CD8-positive, alpha-beta memory T cell (primary cell): Measurements from ENCODE around the gene LAMC1. TPM values are rescaled to one million over a fixed set of nuclear protein-coding genes. Genes with fewer than 3 reads are reported as not detected.

Experiments used
- CTCF ChIA-PET: fragments of 350-600 bp; sonication (Branson Sonifier 250); formaldehyde crosslinking; loops from one replicate; lab custom pipeline; 2021; ENCODE audit warnings: antibody characterized with exemption; lab: Charles Lee
- POLR2A ChIA-PET: fragments of 350-600 bp; sonication (Branson Sonifier 250); formaldehyde crosslinking; loops from one replicate; lab custom pipeline; 2021; ENCODE audit warnings: antibody characterized with exemption; lab: Charles Lee
- DNase-seq, 5 donors: peaks; one replicate each; pipeline versions ENCODE4 v3.0.0 to v3.0.0-alpha.2; 2020 to 2022; ENCODE audit warnings: mixed read lengths in 1 of 5
- H3K27ac ChIP-seq: one replicate; pipeline ENCODE4 v1.7.0; 2013; ENCODE audit warnings: low read depth, mild to moderate bottlenecking, low read length, moderate library complexity
- H3K27me3 ChIP-seq: 2 replicates; pipeline ENCODE4 v1.7.0; 2013; ENCODE audit warnings: low read length, mild to moderate bottlenecking; ENCODE audit not compliant: insufficient read depth, poor library complexity, severe bottlenecking
- H3K36me3 ChIP-seq: 2 replicates; pipeline ENCODE4 v1.7.0; 2013; ENCODE audit warnings: mild to moderate bottlenecking, low read length, moderate library complexity; ENCODE audit not compliant: insufficient read depth
- H3K4me1 ChIP-seq: 2 replicates; pipeline ENCODE4 v1.7.0; 2013; ENCODE audit warnings: mild to moderate bottlenecking, low read length, moderate library complexity; ENCODE audit not compliant: insufficient read depth
- H3K4me3 ChIP-seq: 2 replicates; pipeline ENCODE4 v1.7.0; 2013; ENCODE audit warnings: mild to moderate bottlenecking, low read length
- H3K9me3 ChIP-seq: 2 replicates; pipeline ENCODE4 v1.7.0; 2013; ENCODE audit warnings: mild to moderate bottlenecking, low read length
- H3K27ac Mint-ChIP-seq, 8 donors: one replicate each; pipeline ENCODE4 v1.8.0; 2020 to 2021; ENCODE audit warnings: mixed read lengths in 8 of 8, mild to moderate bottlenecking in 6 of 8, inconsistent platforms in 3 of 8, moderate library complexity in 3 of 8
- H3K27me3 Mint-ChIP-seq, 2 donors: one replicate each; pipeline ENCODE4 v1.8.0; 2020 to 2021; ENCODE audit warnings: mixed read lengths in 2 of 2, mild to moderate bottlenecking in 1 of 2, moderate library complexity in 1 of 2
- H3K36me3 Mint-ChIP-seq, 3 donors: one replicate each; pipeline ENCODE4 v1.8.0; 2020 to 2021; ENCODE audit warnings: mixed read lengths in 3 of 3, inconsistent platforms in 1 of 3, mild to moderate bottlenecking in 1 of 3
- H3K4me1 Mint-ChIP-seq, 3 donors: one replicate each; pipeline ENCODE4 v1.8.0; 2020 to 2021; ENCODE audit warnings: mixed read lengths in 3 of 3, inconsistent platforms in 1 of 3, mild to moderate bottlenecking in 1 of 3
- H3K4me3 Mint-ChIP-seq, 7 donors: one replicate each; pipeline ENCODE4 v1.8.0; 2020 to 2021; ENCODE audit warnings: mixed read lengths in 7 of 7, mild to moderate bottlenecking in 6 of 7, moderate library complexity in 4 of 7, inconsistent platforms in 2 of 7
- H3K9me3 Mint-ChIP-seq, 5 donors: one replicate each; pipeline ENCODE4 v1.8.0; 2020 to 2022; ENCODE audit warnings: mixed read lengths in 5 of 5, mild to moderate bottlenecking in 3 of 5, moderate library complexity in 2 of 5, inconsistent platforms in 1 of 5
- polyA plus RNA-seq: library from polyadenylated mRNA; unstranded; fragments of 300-500 nt; fragmentation: Illumina TruSeq; gene quantifications from one replicate; pipeline ENCODE4 v1.2.3, GENCODE V29; 2021
- total RNA-seq, 2 experiments: library from RNA; stranded (reverse); gene quantifications; one replicate each; pipeline ENCODE4 v1.2.3, GENCODE V29; 2021

Gene LAMC1
- total RNA-seq = under 1 TPM; 0.33 to 0.58 TPM
- polyA plus RNA-seq = not detected

GRCh38 chr1:183023146-183023600 lies at the start of gene LAMC1:
Gene LAMC1 (plus strand): TSS chr1:183023420. CDS start chr1:183023717, 297 bp downstream.
- no peak within 1 kb of the TSS for H3K4me3 ChIP-seq
- no peak within 1 kb of the TSS for H3K27ac ChIP-seq
- H3K4me1 ChIP-seq = peaks cover 11% of the 10 kb centered on the region
- CTCF ChIA-PET = no interaction called here
- Mint-ChIP-seq H3K36me3 (no peaks in the 10 kb centered on the region), H3K4me3 (peak within 1 kb of the TSS; percentile 50 to 88 (median 78)), H3K4me1 (peaks cover 14 to 23% (median 16%) of the 10 kb centered on the region in 3 donors), H3K27ac (peak within 1 kb of the TSS in 1 of 8 donors; percentile 51), H3K27me3 (peaks cover 55 to 76% of the 10 kb centered on the region in 2 donors), H3K9me3 (peaks cover 0 to 5% (median 2%) of the 10 kb centered on the region in 5 donors)
- no peak for DNase-seq
- POLR2A ChIA-PET = no interaction called here
- no peaks in the 10 kb centered on the region for H3K9me3 ChIP-seq
- H3K36me3 ChIP-seq = no peaks in the 10 kb centered on the region
- H3K27me3 ChIP-seq = peaks cover 32% of the 10 kb centered on the region

GRCh38 chr1:182974506-182975191 lies 48.6 kb upstream of the LAMC1 start:
- no peak for DNase-seq
- H3K27me3 ChIP-seq = peaks cover 2% of the 10 kb centered on the region
- CTCF ChIA-PET = no interaction called here
- Mint-ChIP-seq H3K36me3 (no peaks in the 10 kb centered on the region), H3K9me3 (no peaks in the 10 kb centered on the region), H3K4me3 (no peak overlapping the region), H3K27me3 (peaks cover 2 to 7% of the 10 kb centered on the region in 2 donors), H3K4me1 (no peaks in the 10 kb centered on the region), H3K27ac (no peak overlapping the region)
- H3K4me3 ChIP-seq = no peak overlapping the region
- POLR2A ChIA-PET = no interaction called here
- H3K4me1 ChIP-seq = no peaks in the 10 kb centered on the region
- H3K27ac ChIP-seq = no peak overlapping the region
- H3K9me3 ChIP-seq = no peaks in the 10 kb centered on the region
- H3K36me3 ChIP-seq = no peaks in the 10 kb centered on the region

DNA sequence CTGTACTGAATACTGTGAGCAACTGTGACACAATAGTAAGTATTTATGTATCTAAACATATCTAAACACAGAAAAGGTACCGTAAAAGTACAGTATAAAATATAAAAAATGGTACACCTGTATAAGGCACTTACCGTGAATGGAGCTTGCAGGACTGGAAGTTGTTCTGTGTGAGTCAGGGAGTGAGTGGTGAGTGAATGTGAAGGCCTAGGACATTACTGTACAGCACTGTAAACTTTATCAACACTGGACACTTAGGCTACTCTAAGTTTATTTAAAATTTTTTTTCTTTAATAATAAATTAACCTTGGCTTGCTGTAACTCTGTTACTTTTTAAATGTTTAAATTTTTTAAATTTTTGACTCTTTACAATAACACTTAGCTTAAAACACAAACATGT lies 45.7 kb upstream of the LAMC1 start:
- H3K9me3 ChIP-seq = no peaks in the 10 kb centered on the region
- H3K9me3 Mint-ChIP-seq = peaks cover 0 to 4% (median 0%) of the 10 kb centered on the region in 5 donors
- H3K27me3 ChIP-seq = no peaks in the 10 kb centered on the region
- POLR2A ChIA-PET = no interaction called here
- no peak overlapping the region for H3K4me3 ChIP-seq
- H3K27me3 Mint-ChIP-seq = peaks cover 0 to 8% of the 10 kb centered on the region in 2 donors
- no peaks in the 10 kb centered on the region for H3K36me3 ChIP-seq
- H3K36me3 Mint-ChIP-seq = no peaks in the 10 kb centered on the region
- DNase-seq = no peak
- no peak overlapping the region for H3K27ac ChIP-seq
- CTCF ChIA-PET = no interaction called here
- no peak overlapping the region for H3K4me3 Mint-ChIP-seq
- H3K4me1 Mint-ChIP-seq = no peaks in the 10 kb centered on the region
- no peaks in the 10 kb centered on the region for H3K4me1 ChIP-seq
- H3K27ac Mint-ChIP-seq = no peak overlapping the region

DNA sequence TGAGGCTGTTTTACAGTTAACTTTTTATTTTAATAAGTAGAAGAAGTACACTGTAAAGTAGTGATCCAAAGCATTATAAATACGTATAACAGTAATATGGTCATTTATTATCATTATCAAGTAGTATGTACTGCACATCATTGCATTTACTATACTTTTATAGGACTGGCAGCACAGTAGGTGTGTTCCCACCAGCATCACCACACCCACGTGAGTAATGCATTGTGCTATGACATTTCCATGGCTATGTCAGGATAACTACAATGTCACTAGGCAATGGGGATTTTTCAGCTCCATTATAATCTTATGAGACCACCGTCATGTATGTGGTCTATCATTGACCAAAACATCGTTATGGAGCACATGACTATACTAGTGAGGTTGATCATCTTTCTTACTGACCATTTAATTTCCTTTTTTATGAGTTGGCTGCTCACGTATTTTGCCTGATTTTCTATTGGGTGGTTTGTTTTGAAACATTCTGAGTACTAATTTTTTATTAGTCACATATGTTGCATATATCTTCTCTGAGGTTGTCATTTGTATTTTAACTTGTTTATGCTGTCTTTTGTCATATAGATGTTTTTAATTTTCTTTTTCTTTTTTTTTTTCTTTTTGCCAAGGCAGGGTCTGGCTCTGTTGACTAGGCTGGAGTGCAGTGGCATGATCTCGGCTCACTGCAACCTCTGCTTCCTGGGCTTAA lies 44.9 kb upstream of the LAMC1 start:
- no peaks in the 10 kb centered on the region for H3K4me1 Mint-ChIP-seq
- no peak overlapping the region for H3K4me3 Mint-ChIP-seq
- Histone ChIP-seq H3K27me3 (no peaks in the 10 kb centered on the region), H3K27ac (no peak overlapping the region), H3K4me1 (no peaks in the 10 kb centered on the region), H3K9me3 (no peaks in the 10 kb centered on the region), H3K4me3 (no peak overlapping the region), H3K36me3 (no peaks in the 10 kb centered on the region)
- no peak overlapping the region for H3K27ac Mint-ChIP-seq
- ChIA-PET POLR2A (no interaction called here), CTCF (no interaction called here)
- no peaks in the 10 kb centered on the region for H3K36me3 Mint-ChIP-seq
- no peak for DNase-seq
- H3K9me3 Mint-ChIP-seq = peaks cover 0 to 4% (median 0%) of the 10 kb centered on the region in 5 donors
- H3K27me3 Mint-ChIP-seq = peaks cover 0 to 10% of the 10 kb centered on the region in 2 donors

DNA sequence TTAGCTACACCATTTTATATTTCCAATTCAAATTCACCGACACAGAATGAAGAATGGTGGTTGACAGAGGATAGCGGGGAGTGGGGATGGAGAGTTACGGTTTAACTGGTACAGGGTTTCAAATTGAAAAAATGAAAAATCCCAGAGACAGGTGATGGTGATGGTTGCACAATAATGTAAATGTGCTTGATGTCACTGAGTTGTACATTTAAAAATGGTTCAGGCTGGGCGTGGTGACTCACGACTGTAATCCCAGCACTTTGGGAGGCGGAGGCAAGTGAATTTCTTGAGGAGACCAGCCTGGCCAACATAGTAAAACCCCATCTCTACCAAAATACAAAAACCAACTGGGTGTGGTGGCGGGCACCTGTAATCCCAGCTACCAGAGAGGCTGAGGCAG lies 39.1 kb upstream of the LAMC1 start:
- no peaks in the 10 kb centered on the region for H3K36me3 ChIP-seq
- H3K36me3 Mint-ChIP-seq = no peaks in the 10 kb centered on the region

GRCh38 chr1:182984621-182985020 lies 38.6 kb upstream of the LAMC1 start:
- H3K27me3 Mint-ChIP-seq = peaks cover 6 to 28% of the 10 kb centered on the region in 2 donors
- peaks cover 0 to 4% (median 2%) of the 10 kb centered on the region in 5 donors for H3K9me3 Mint-ChIP-seq
- no peaks in the 10 kb centered on the region for H3K4me1 ChIP-seq
- H3K27ac Mint-ChIP-seq = no peak overlapping the region
- no peak overlapping the region for H3K4me3 Mint-ChIP-seq
- no peak for DNase-seq
- no peak overlapping the region for H3K4me3 ChIP-seq
- H3K27ac ChIP-seq = no peak overlapping the region
- H3K36me3 ChIP-seq = no peaks in the 10 kb centered on the region
- H3K4me1 Mint-ChIP-seq = no peaks in the 10 kb centered on the region
- no peaks in the 10 kb centered on the region for H3K36me3 Mint-ChIP-seq
- H3K27me3 ChIP-seq = no peaks in the 10 kb centered on the region
- ChIA-PET POLR2A (no interaction called here), CTCF (no interaction called here)
- no peaks in the 10 kb centered on the region for H3K9me3 ChIP-seq

More for the DNA sequence above, 39.1 kb upstream of the LAMC1 start:
- Histone ChIP-seq H3K4me1 (no peaks in the 10 kb centered on the region), H3K27me3 (no peaks in the 10 kb centered on the region), H3K9me3 (no peaks in the 10 kb centered on the region), H3K27ac (no peak overlapping the region), H3K4me3 (no peak overlapping the region)
- CTCF ChIA-PET = no interaction called here
- Mint-ChIP-seq H3K4me1 (no peaks in the 10 kb centered on the region), H3K27me3 (peaks cover 6 to 28% of the 10 kb centered on the region in 2 donors), H3K27ac (no peak overlapping the region), H3K4me3 (no peak overlapping the region), H3K9me3 (peaks cover 0 to 4% (median 2%) of the 10 kb centered on the region in 5 donors)
- no peak for DNase-seq
- POLR2A ChIA-PET = no interaction called here

DNA sequence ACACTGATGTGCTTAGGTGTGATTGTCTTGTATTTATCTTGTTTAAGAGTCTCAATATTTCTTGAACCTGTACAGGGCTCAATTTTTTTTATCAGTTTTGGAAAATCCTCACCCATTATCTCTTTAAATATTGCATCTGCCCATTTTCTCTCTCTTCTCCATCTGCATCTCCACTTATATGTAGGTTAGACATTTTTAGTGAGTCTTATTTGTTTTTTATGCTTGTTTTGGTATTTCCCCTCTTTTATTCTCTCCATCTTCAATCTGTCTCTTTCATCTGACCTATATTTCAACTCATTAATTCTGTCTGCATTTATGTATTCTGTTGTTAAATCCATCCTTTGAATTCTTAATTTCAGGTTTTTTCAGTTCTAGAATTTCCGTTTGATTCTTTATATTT lies 37.3 kb upstream of the LAMC1 start:
- Mint-ChIP-seq H3K4me3 (no peak overlapping the region), H3K27ac (no peak overlapping the region), H3K4me1 (no peaks in the 10 kb centered on the region), H3K9me3 (peaks cover 0 to 4% (median 2%) of the 10 kb centered on the region in 5 donors), H3K36me3 (no peaks in the 10 kb centered on the region), H3K27me3 (peaks cover 6 to 39% of the 10 kb centered on the region in 2 donors)
- ChIA-PET POLR2A (no interaction called here), CTCF (no interaction called here)
- Histone ChIP-seq H3K27me3 (no peaks in the 10 kb centered on the region), H3K9me3 (no peaks in the 10 kb centered on the region), H3K4me3 (no peak overlapping the region), H3K4me1 (no peaks in the 10 kb centered on the region), H3K27ac (no peak overlapping the region), H3K36me3 (no peaks in the 10 kb centered on the region)
- DNase-seq = no peak

- no peaks in the 10 kb centered on the region for H3K9me3 Mint-ChIP-seq
- H3K4me1 Mint-ChIP-seq = no peaks in the 10 kb centered on the region
- no peaks in the 10 kb centered on the region for H3K27me3 ChIP-seq
- no peak overlapping the region for H3K4me3 Mint-ChIP-seq
- DNase-seq = no peak
- ChIA-PET CTCF (no interaction called here), POLR2A (no interaction called here)
- H3K27ac ChIP-seq = no peak overlapping the region
- peaks cover 6 to 44% of the 10 kb centered on the region in 2 donors for H3K27me3 Mint-ChIP-seq
- no peaks in the 10 kb centered on the region for H3K36me3 Mint-ChIP-seq
- no peaks in the 10 kb centered on the region for H3K9me3 ChIP-seq
- H3K36me3 ChIP-seq = no peaks in the 10 kb centered on the region
- no peak overlapping the region for H3K4me3 ChIP-seq
- H3K27ac Mint-ChIP-seq = no peak overlapping the region
- no peaks in the 10 kb centered on the region for H3K4me1 ChIP-seq
These were observed 32.6 kb upstream of the LAMC1 start for GRCh38 chr1:182990413-182991144.
